NB4 (cell line): Measurements from ENCODE around the gene CALN1.

Experiments
- MAX ChIP-seq: IDR thresholded peaks from 2 replicates; pipeline ENCODE4 v1.6.1; 2011; ENCODE audit warnings: low read depth, low read length
- POLR2A ChIP-seq: IDR thresholded peaks from 2 replicates; pipeline ENCODE4 v1.6.1; 2011; ENCODE audit warnings: mild to moderate bottlenecking; ENCODE audit not compliant: insufficient read length; ENCODE audit errors: extremely low read depth
- TF ChIP-seq, protein P1 (sequence below): IDR thresholded peaks from one replicate; pipeline ENCODE4 v1.5.1; 2012; ENCODE audit warnings: low read depth, low read length

- TF ChIP-seq, protein P1, sequence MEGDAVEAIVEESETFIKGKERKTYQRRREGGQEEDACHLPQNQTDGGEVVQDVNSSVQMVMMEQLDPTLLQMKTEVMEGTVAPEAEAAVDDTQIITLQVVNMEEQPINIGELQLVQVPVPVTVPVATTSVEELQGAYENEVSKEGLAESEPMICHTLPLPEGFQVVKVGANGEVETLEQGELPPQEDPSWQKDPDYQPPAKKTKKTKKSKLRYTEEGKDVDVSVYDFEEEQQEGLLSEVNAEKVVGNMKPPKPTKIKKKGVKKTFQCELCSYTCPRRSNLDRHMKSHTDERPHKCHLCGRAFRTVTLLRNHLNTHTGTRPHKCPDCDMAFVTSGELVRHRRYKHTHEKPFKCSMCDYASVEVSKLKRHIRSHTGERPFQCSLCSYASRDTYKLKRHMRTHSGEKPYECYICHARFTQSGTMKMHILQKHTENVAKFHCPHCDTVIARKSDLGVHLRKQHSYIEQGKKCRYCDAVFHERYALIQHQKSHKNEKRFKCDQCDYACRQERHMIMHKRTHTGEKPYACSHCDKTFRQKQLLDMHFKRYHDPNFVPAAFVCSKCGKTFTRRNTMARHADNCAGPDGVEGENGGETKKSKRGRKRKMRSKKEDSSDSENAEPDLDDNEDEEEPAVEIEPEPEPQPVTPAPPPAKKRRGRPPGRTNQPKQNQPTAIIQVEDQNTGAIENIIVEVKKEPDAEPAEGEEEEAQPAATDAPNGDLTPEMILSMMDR: peak; percentile 63
- no peak for TF ChIP-seq POLR2A
- TF ChIP-seq MAX: no peak
These were observed 486.5 kb downstream of the CALN1 start for GRCh38 chr7:71925663-71926062.
